ENCODE measurements around the gene CCDC60.
A peak's percentile ranks its signal among the peaks of the same experiment; 100 is the strongest.

The CCDC60 gene

GRCh38 chr12:119412811-119413794 is 78.6 kb downstream of the CCDC60 start:
- TF ChIP-seq, protein P1, sequence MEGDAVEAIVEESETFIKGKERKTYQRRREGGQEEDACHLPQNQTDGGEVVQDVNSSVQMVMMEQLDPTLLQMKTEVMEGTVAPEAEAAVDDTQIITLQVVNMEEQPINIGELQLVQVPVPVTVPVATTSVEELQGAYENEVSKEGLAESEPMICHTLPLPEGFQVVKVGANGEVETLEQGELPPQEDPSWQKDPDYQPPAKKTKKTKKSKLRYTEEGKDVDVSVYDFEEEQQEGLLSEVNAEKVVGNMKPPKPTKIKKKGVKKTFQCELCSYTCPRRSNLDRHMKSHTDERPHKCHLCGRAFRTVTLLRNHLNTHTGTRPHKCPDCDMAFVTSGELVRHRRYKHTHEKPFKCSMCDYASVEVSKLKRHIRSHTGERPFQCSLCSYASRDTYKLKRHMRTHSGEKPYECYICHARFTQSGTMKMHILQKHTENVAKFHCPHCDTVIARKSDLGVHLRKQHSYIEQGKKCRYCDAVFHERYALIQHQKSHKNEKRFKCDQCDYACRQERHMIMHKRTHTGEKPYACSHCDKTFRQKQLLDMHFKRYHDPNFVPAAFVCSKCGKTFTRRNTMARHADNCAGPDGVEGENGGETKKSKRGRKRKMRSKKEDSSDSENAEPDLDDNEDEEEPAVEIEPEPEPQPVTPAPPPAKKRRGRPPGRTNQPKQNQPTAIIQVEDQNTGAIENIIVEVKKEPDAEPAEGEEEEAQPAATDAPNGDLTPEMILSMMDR (IDR thresholded peaks at IDR 0.05) = peak; percentile 66
- Histone ChIP-seq H3K27ac (no peak overlapping the region), H3K4me3 (no peak overlapping the region)
- DNase-seq (ENCODE audit: low spot score) = peak; percentile 75

GRCh38 chr12:119415714-119416113 is 81.2 kb downstream of the CCDC60 start:
- H3K27ac ChIP-seq = no peak overlapping the region
- no peak for DNase-seq (ENCODE audit: low spot score)
- no peak overlapping the region for H3K4me3 ChIP-seq
- TF ChIP-seq, protein P1 (IDR thresholded peaks at IDR 0.05) = no peak

DNA sequence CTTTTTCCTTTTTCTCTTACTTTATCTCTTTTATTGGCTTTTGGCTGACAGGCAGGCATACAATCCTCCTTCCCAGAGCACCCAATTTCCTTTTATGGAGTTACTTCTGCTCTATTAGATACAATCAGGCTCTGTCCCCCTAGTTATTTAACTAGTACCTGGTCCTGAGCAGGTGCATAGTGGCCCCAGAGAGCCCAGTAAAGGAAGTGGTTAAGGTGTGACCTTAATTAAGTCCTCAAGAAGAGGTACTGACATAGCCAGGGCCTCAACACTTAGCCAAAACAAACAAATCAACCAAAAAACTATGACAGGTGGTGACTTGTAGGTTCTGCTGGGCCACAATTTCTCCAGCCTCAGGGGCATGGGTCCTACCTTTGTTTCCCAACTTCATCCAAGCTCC is 82.9 kb downstream of the CCDC60 start:
- Histone ChIP-seq H3K27ac (no peak overlapping the region), H3K4me3 (no peak overlapping the region)
- no peak for DNase-seq (ENCODE audit: low spot score)
- TF ChIP-seq, protein P1 (IDR thresholded peaks at IDR 0.05) = no peak

GRCh38 chr12:119419381-119419780 is 84.9 kb downstream of the CCDC60 start:
- H3K27ac ChIP-seq = no peak overlapping the region
- TF ChIP-seq, protein P1 (IDR thresholded peaks at IDR 0.05) = no peak
- H3K4me3 ChIP-seq = no peak overlapping the region
- DNase-seq (ENCODE audit: low spot score) = no peak

DNA sequence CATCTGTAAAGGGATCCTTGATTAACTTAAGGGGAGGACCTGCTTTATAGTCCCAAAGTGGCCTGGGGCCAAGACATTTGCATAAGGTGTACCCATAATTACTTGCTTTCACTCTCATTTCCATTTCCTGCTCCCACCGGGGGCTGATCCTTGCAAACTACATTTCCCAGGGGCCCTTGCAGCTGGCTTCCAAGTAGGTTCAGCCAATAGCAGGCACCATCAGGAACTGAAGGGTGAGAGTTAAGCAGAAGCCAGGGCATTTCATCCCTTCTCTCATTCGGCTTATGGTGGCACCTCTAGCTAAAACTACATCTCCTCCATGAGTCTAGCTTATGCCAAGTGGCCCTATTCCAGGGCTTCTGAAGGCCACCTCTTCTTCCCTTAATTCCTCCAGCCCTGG is 88.8 kb downstream of the CCDC60 start:
- DNase-seq (ENCODE audit: low spot score) = no peak
- no peak overlapping the region for H3K27ac ChIP-seq
- TF ChIP-seq, protein P1 (IDR thresholded peaks at IDR 0.05) = no peak

DNA sequence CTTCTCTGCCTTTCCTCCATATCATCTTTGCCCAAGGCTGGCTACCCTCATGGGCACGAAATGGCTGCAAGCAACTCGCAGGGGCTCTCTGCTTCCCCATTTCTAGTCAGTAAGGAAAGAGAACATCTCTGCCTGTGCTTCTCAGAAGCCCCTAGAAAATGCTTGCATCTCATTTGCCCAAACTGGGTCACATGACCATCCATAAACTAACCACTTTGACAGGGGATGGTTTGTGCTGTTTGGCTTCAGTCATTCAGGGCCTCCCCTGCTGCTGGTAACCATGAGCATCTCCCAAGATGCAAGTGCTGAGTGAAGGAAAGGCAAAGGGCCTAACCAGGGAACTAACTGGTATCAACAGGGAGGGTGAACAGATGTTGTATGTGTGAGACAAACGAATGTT is 91.1 kb downstream of the CCDC60 start:
- no peak overlapping the region for H3K4me3 ChIP-seq
- TF ChIP-seq, protein P1 (IDR thresholded peaks at IDR 0.05) = no peak
- no peak overlapping the region for H3K27ac ChIP-seq
- DNase-seq (ENCODE audit: low spot score) = no peak

More for the DNA sequence above, 88.8 kb downstream of the CCDC60 start:
- no peak overlapping the region for H3K4me3 ChIP-seq

- DNase-seq (ENCODE audit: low spot score) = no peak
- Histone ChIP-seq H3K4me3 (no peak overlapping the region), H3K27ac (no peak overlapping the region)
- TF ChIP-seq, protein P1 (IDR thresholded peaks at IDR 0.05) = no peak
Measured at GRCh38 chr12:119431151-119431550, 96.6 kb downstream of the CCDC60 start.

Data from coronary artery (tissue), 2 donors.